ENCODE data around the gene ANKFN1. TPM values are rescaled to one million over a fixed set of nuclear protein-coding genes. Genes with fewer than 3 reads are reported as not detected.
"Not testable (repeated sequence)": the region's sequence is repeated elsewhere in the genome, so short reads cannot be mapped to it uniquely, and the experiment has no call there.

The ANKFN1 gene
- total and polyA plus RNA-seq, 7 donors, result 0.01 to 0.28 (median 0.04) TPM; not detected in 3

- intact Hi-C loops (cut with DNase I), result no loop called here
- Histone ChIP-seq H3K36me3 (ENCODE audit: insufficient read depth in 1 of 2, low read depth in 1 of 2) (no peaks in the 10 kb centered on the region), H3K4me1 (no peaks in the 10 kb centered on the region), H3K4me3 (no peak overlapping the region), H3K27me3 (ENCODE audit: insufficient read depth in 3 of 3, low read length in 2 of 3) (no peaks in the 10 kb centered on the region), H3K9me3 (no peaks in the 10 kb centered on the region), H3K27ac (no peak overlapping the region)
- DNase-seq, result no peak
- ATAC-seq, result no peak
- 76 to 78% (median 76%) methylated on average over 5 of the region's 5 CpGs for WGBS, 3 donors
- no peak for TF ChIP-seq CTCF (IDR thresholded peaks at IDR 0.05)
These were observed 242.5 kb downstream of the ANKFN1 start for GRCh38 chr17:56395787-56396186.

DNA sequence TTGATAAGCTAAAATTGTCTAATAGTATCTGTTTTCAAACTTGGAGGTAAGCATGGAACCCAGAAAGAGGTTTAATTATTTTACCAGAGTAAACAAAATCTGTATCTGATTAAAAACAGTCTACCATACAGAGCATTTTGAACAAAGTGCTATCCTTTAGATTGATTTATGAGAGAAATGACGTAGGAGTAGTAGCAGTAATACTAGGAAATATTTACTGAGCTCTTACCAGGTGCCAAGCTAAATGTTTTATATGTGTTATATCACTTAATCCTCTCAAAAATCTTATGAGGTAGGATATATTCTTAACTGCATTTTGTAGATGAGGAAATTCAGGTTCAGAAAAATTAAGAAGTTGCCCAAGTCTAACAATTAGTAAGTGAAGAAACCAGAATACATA lies 253.8 kb downstream of the ANKFN1 start:
- no peak for TF ChIP-seq CTCF (IDR thresholded peaks at IDR 0.05)
- no peak for DNase-seq
- intact Hi-C loops (cut with DNase I), result no loop called here

DNA sequence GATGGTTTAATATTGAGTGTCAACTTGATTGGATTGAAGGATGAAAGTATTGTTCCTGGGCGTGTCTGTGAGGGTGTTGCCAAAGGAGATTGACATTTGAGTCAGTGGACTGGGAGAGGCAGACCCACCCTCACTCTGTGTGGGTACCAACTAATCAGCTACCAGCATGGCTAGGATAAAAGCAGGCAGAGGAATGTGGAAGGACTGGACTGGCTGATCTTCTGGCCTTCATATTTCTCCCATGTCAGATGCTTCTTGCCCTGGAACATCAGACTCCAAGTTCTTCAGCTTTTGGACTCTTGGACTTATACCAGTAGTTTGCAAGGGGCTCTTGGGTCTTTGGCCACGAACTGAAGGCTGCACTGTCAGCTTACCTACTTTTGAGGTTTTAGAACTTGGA lies 259.1 kb downstream of the ANKFN1 start:
- H3K36me3 ChIP-seq (ENCODE audit: insufficient read depth in 1 of 2, low read depth in 1 of 2); H3K27ac ChIP-seq; DNase-seq; H3K9me3 ChIP-seq; H3K4me3 ChIP-seq; H3K4me1 ChIP-seq; ATAC-seq; H3K27me3 ChIP-seq (ENCODE audit: insufficient read depth in 3 of 3, low read length in 2 of 3); intact Hi-C loops (cut with DNase I): not testable (repeated sequence)
- WGBS, 3 donors, result 77 to 79% (median 77%) methylated on average over 2 of the region's 2 CpGs

More for the DNA sequence above, 253.8 kb downstream of the ANKFN1 start:
- 58 to 64% (median 58%) methylated on average over 1 of the region's 1 CpG for WGBS, 3 donors
- no peak for ATAC-seq
- H3K9me3 ChIP-seq, result no peaks in the 10 kb centered on the region
- H3K4me1 ChIP-seq, result no peaks in the 10 kb centered on the region
- no peak overlapping the region for H3K27ac ChIP-seq
- no peak overlapping the region for H3K4me3 ChIP-seq
- H3K27me3 ChIP-seq (ENCODE audit: insufficient read depth in 3 of 3, low read length in 2 of 3), result no peaks in the 10 kb centered on the region
- H3K36me3 ChIP-seq (ENCODE audit: insufficient read depth in 1 of 2, low read depth in 1 of 2), result no peaks in the 10 kb centered on the region

DNA sequence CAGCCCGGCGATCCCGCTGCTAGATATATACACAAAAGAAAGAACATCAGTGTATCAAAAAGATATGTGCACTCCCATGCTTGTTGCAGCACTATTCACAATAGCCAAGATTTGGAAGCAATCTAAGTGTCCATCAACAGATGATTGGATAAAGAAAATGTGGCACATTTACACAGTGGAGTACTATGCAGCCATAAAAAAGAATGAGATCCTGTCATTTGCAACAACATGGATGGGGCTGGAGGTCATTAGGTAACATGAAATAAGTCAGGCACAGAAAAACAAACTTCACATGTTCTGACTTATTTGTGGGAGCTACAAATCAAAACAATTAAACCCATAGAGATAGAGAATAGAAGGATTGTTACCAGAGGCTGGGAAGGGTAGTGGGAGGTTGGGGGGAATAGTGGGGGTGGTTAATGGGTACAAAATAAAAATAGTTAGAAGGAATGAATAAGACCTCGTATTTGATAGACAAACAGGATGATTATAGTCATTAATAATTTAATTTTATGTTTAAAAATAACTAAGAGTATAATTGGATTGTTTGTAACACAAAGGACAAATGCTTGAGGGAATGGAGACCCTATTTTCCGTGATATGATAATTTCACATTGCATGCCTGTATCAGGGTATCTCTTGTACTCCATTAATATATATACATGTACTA lies 263.5 kb downstream of the ANKFN1 start:
- no peak for ATAC-seq
- intact Hi-C loops (cut with DNase I), result no loop called here
- no peak for TF ChIP-seq CTCF (IDR thresholded peaks at IDR 0.05)

DNA sequence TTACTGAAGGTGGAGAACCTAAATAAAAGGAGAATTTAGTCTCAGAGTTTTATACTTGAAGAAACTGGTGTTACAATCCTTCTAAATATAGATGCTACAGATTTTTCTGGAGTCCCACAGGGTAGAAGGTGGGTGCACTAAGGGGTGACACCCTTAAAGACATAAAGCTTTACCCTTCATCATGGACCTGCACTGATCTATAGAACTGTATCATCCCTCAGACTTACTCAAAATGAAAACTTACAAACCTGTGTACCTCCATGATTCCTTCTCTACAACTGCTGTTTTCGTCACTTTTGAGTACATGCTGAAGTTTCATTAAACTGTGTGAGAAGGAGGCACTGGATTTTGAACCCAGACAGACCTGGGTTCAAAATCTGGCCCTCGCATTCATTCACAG lies 270.7 kb downstream of the ANKFN1 start:
- DNase-seq (no peak), ATAC-seq (no peak)
- intact Hi-C loops (cut with DNase I), result no loop called here
- no peak overlapping the region for H3K27ac ChIP-seq
- no peaks in the 10 kb centered on the region for H3K36me3 ChIP-seq (ENCODE audit: insufficient read depth in 1 of 2, low read depth in 1 of 2)
- H3K4me1 ChIP-seq, result no peaks in the 10 kb centered on the region
- TF ChIP-seq CTCF (IDR thresholded peaks at IDR 0.05), result no peak
- WGBS, 3 donors, result 84 to 86% (median 84%) methylated on average over 2 of the region's 2 CpGs
- H3K27me3 ChIP-seq (ENCODE audit: insufficient read depth in 3 of 3, low read length in 2 of 3), result peaks cover 0 to 6% (median 0%) of the 10 kb centered on the region in 3 donors
- no peak overlapping the region for H3K4me3 ChIP-seq
- no peaks in the 10 kb centered on the region for H3K9me3 ChIP-seq

More for the DNA sequence above, 263.5 kb downstream of the ANKFN1 start:
- Histone ChIP-seq H3K4me1 (no peaks in the 10 kb centered on the region), H3K9me3 (peaks cover 6% of the 10 kb centered on the region), H3K27ac (no peak overlapping the region), H3K27me3 (ENCODE audit: insufficient read depth in 3 of 3, low read length in 2 of 3) (no peaks in the 10 kb centered on the region), H3K36me3 (ENCODE audit: insufficient read depth in 1 of 2, low read depth in 1 of 2) (no peaks in the 10 kb centered on the region), H3K4me3 (no peak overlapping the region)
- DNase-seq, result no peak
- WGBS, 3 donors, result 92 to 93% (median 92%) methylated on average over 5 of the region's 5 CpGs
